Fibroblast of the aortic adventitia (primary cell): Measurements from ENCODE around the gene PCDHGA1. TPM values are rescaled to one million over a fixed set of nuclear protein-coding genes. Genes with fewer than 3 reads are reported as not detected.

Source experiments
- DNase-seq: peaks from one replicate; pipeline ENCODE4 v3.0.0-alpha.2; 2010; ENCODE audit warnings: low read depth
- H3K4me3 ChIP-seq: 2 replicates; pipeline ENCODE4 v1.5.1; 2011; ENCODE audit warnings: low read depth, mild to moderate bottlenecking, control low read depth, low read length, moderate library complexity
- total RNA-seq: library from RNA; depleted of rRNA; stranded (reverse); fragments of >200 nt; gene quantifications from 2 replicates; pipeline ENCODE4 v1.2.3, GENCODE V29; 2012; ENCODE audit warnings: low replicate concordance
- TF ChIP-seq, protein P1 (sequence below): IDR thresholded peaks from 2 replicates; pipeline ENCODE4 v1.5.1; 2011; ENCODE audit warnings: mild to moderate bottlenecking, low read length, control low read depth, inconsistent platforms; ENCODE audit not compliant: insufficient read depth

Gene PCDHGA1
- total RNA-seq, 1 donor = 1.4 TPM

DNA sequence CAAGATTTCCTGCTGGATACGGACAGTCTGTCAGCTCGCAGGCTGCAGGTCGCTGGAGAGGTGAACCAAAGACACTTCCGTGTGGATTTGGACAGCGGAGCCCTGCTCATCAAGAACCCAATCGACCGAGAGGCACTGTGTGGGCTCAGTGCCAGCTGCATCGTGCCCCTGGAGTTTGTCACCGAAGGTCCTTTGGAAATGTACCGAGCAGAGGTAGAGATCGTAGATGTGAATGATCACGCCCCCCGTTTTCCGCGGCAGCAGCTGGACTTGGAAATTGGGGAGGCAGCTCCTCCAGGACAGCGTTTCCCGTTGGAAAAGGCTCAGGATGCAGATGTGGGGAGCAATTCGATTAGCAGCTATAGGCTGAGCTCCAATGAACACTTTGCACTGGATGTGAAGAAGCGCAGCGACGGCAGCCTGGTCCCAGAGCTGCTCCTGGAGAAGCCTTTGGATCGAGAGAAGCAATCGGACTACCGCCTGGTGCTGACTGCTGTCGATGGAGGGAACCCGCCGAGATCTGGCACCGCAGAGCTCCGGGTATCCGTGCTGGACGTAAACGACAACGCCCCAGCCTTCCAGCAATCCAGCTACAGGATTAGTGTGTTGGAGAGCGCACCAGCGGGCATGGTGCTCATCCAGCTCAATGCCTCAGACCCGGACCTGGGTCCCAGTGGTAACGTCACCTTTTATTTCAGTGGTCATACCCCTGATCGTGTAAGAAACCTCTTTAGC lies 155.2 kb downstream of the PCDHGA1 start:
- no peak overlapping the region for H3K4me3 ChIP-seq
- TF ChIP-seq, protein P1, sequence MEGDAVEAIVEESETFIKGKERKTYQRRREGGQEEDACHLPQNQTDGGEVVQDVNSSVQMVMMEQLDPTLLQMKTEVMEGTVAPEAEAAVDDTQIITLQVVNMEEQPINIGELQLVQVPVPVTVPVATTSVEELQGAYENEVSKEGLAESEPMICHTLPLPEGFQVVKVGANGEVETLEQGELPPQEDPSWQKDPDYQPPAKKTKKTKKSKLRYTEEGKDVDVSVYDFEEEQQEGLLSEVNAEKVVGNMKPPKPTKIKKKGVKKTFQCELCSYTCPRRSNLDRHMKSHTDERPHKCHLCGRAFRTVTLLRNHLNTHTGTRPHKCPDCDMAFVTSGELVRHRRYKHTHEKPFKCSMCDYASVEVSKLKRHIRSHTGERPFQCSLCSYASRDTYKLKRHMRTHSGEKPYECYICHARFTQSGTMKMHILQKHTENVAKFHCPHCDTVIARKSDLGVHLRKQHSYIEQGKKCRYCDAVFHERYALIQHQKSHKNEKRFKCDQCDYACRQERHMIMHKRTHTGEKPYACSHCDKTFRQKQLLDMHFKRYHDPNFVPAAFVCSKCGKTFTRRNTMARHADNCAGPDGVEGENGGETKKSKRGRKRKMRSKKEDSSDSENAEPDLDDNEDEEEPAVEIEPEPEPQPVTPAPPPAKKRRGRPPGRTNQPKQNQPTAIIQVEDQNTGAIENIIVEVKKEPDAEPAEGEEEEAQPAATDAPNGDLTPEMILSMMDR = no peak
- no peak for DNase-seq

DNA sequence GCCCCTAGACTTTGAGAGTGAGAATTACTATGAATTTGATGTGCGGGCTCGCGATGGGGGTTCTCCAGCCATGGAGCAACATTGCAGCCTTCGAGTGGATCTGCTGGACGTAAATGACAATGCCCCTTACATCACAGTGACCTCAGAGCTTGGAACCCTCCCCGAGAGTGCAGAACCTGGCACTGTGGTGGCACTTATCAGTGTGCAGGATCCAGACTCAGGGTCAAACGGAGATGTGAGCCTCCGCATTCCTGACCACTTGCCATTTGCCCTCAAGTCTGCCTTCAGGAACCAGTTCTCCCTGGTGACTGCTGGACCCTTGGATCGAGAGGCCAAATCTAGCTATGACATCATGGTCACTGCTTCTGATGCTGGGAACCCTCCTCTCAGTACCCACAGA lies 155.8 kb downstream of the PCDHGA1 start:
- TF ChIP-seq, protein P1 = no peak
- no peak overlapping the region for H3K4me3 ChIP-seq
- no peak for DNase-seq

DNA sequence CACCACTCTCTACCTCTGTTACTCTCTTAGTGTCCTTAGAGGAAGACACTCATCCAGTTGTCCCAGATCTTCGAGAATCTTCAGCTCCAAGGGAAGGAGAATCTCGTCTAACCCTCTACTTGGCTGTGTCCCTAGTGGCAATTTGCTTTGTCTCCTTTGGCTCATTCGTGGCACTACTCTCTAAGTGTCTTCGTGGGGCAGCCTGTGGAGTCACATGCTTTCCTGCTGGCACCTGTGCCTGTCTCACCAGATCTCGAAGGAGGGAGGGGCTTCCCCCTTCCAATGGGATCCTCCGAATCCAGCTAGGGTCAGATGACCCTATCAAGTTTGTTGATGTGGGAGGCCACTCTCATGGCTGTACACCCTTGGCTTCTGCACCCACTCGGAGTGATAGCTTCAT lies 156.8 kb downstream of the PCDHGA1 start:
- no peak for DNase-seq
- TF ChIP-seq, protein P1 = no peak
- H3K4me3 ChIP-seq = no peak overlapping the region

DNA sequence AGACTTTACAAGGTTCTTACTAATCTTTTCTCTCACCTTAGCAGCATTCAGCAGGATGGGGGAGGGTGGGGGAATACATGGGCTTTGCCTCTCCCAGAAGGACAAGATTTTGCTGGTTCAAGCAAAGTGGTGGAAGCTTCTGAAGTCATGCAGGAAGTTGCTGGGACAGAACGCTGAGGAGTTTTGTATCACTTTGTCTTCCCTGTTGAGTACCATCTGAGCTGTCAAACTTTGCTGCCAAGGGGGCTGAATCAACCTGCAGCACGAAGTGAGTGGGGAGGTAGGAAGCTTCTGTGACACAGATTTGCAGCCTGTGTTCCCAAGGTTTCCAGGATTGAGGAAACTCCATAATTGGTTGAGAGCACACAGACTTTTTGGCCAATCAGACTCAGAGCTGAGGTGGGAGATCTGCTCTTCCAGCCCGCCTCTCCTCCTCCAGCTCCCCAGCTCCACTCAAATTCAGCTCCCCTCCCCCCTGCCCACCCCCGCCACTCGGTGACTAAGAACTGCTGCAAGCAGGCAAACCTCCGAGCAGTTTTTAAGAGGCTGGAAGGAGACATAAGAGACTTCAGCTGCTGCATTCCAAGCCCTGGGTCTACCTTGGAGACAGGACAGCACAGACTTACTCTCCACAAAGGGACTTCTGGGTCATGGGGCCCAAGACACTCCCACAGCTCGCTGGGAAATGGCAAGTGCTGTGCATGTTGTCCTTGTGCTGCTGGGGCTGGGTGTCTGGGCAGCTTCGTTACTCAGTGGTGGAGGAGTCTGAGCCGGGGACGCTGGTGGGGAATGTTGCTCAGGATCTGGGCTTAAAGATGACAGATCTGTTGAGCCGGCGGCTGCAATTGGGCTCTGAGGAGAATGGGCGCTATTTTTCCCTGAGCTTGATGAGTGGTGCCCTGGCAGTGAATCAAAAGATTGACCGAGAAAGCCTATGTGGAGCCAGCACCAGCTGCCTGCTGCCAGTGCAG lies 158.6 kb downstream of the PCDHGA1 start, which contains the start of gene PCDHGC5:
Gene PCDHGC5 (plus strand): TSS at position 491 of the 971 bp plus-strand sequence. CDS start 160 bp downstream, at position 651.
- peak; percentile 67 for DNase-seq
- H3K4me3 ChIP-seq = peak within 1 kb of the TSS; percentile 25
- TF ChIP-seq, protein P1 = no peak

DNA sequence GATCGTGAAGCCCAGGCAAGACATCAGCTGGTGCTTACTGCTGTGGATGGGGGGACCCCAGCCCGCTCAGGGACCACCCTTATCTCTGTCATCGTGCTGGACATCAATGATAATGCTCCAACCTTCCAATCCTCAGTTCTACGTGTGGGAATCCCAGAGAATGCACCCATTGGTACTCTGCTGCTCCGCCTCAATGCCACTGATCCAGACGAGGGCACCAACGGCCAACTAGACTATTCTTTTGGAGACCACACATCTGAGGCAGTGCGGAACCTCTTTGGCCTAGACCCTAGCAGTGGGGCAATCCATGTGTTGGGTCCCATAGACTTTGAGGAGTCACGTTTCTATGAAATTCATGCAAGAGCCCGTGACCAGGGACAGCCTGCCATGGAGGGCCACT lies 159.5 kb downstream of the PCDHGA1 start:
- no peak for DNase-seq
- H3K4me3 ChIP-seq = no peak overlapping the region
- TF ChIP-seq, protein P1 = no peak

DNA sequence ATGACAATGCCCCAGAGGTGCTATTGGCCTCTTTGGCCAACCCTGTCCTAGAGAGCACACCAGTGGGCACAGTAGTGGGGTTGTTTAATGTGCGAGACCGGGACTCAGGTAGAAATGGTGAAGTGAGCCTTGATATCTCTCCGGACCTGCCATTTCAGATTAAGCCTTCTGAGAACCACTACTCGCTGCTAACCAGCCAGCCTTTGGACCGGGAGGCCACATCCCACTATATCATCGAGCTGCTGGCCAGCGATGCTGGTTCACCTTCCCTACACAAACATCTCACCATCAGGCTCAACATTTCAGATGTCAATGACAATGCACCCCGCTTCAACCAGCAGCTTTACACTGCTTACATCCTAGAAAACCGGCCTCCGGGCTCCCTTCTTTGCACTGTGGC lies 160.0 kb downstream of the PCDHGA1 start:
- no peak for DNase-seq
- no peak overlapping the region for H3K4me3 ChIP-seq
- TF ChIP-seq, protein P1 = no peak
